Measurements from ENCODE around the gene SRRM2.

Gene SRRM2

DNA sequence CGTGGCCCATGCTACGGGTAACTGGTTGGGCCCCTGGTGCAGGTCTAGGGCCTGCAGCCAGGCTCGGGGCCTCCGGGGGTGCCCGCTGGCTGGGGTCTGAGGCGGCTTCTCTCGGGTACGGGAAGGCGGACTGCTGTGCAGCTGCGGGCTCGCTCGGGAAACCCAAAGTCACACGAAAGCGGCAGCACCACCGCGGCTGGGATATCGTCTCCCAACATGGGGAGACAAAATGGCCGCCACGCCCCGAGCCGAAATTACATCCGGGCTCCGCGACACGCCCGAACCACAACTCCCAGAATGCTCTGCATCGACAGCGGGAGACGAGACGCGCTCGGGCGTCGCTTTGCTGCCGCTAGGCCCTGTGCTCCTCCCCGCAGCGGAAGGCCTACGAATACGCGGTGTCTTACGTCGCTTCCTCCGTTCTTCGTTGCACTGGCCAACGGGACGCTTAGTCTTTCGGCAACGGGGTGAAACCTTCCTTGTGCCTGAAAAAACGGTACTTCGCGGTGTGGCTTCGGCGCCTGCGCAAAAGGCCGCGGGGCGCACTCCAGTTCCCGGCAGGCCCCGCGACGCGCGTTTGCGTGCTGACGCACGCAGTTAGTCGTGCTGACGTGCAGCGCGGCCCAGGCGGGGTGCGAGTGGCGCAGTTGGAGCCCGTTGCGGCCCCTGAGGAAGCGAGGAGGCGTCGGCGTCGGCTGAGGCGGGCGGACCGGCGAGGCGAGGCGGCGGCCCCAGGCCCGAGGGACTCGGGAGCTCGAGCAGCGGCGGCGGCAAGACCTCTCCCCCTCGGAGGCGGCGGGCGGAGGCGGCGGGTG, at the start of gene SRRM2:
Gene SRRM2 (plus strand): TSS at position 604 of the 815 bp plus-strand sequence. CDS start 3,727 bp downstream, outside the sequence.
- peak; percentile 96 for DNase-seq (ENCODE audit: low read depth, low spot score)

DNA sequence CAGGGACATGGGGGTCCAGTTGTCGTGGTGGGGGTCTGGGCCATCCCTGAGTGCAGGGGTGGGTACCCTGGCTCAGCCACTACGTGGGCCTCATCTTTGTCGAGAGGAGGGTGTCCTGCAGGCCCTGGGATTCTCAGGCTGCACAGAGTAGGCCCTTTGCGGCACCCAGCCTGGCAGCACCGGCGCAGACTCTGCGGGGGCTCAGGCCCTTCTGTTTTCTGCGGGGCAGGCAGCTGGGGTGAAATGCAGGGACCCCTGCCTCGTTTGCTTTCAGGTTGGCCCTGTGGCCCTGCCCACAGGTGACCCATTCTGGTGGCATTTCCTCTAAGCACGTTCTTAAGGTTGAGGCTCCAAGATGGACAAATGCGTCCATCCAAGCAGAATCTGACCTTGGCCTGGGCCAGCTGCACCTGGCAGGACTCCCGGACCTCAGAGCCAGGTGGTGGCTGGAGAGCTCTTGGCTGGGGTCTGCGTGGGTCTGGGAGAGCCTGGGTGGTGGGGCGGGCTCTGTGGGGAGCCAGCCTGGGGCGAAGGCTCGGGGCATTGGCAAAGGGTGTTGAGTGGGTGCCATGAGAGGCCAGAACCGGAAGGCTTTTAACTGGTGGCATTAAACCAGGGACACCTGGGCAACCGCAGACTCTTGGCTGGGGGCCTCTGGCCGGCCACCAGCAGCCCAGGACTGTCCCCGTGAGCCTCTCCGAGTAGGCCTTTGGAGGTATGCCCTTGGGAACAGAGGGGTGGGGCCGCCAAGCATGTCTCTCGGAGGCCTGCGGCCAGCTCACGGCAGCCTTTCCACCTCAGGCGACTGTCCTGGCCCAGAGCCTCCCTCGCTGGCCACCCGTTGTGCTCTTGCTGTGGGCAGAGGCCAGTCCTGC, 49.3 kb upstream of the SRRM2 start:
- DNase-seq (ENCODE audit: low read depth, low spot score) = no peak

DNA sequence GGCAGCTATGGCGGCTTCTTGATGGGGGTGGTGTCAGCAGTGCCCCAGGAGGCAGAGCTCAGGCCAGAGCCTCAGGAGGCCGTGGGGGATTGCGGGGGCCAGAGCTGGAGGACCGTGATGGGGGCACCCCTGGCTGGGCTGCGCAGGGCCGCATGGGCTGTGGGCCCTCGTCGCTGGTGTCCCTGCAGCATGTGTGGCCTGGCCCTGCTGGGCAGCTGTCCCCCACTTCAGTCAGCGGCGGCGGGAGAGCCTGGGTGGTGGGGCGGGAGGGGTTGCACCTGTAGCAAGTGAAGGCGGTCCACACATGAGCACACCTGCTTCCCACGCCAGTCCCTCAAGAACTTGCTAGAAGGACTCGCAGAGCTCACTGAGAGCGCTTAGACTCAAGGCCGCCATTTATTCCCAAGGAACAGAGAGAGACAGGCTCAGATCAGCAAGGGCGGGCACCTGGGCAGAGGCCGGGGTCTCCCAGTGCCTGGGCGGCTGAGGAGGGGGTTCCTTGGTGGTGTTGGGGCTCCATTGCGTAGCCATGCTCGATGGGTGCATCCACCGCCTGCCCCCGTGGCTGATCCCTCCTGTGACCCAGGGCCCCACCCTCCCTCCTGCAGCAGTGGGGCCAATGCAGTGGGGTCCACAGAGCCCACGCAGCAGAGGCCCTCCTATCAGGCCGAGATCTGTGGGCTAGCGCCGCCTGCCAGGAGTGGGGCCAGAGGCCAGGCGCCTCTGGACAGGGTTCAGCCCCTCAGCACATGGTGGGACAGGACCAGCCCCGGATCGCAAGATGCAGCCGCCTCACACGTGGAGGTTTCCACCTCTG, 48.1 kb upstream of the SRRM2 start:
- DNase-seq (ENCODE audit: low read depth, low spot score) = no peak

GRCh38 chr16:2704983-2705275, 47.5 kb upstream of the SRRM2 start:
- DNase-seq (ENCODE audit: low read depth, low spot score) = no peak

DNA sequence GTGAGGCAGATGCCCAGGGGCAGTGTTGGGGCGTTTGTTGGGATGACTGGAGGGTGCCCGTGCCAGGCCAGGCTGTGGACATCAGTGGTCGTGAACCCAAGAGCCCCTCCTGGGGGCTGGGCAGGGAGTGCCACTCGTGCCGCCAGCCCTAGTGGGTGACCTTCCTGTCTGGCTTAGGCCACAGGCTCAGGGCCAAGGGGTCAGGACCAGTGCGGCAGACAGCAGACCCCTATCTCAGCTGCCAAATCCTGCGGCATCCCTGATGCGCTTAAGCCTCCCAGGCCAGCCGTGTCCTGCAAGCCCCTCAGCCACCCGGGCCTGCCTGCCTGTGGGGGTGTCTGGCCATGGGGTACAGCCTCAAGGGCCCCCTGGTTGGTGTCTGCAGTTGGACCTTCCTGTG, 47.1 kb upstream of the SRRM2 start:
- no peak for DNase-seq (ENCODE audit: low read depth, low spot score)

DNA sequence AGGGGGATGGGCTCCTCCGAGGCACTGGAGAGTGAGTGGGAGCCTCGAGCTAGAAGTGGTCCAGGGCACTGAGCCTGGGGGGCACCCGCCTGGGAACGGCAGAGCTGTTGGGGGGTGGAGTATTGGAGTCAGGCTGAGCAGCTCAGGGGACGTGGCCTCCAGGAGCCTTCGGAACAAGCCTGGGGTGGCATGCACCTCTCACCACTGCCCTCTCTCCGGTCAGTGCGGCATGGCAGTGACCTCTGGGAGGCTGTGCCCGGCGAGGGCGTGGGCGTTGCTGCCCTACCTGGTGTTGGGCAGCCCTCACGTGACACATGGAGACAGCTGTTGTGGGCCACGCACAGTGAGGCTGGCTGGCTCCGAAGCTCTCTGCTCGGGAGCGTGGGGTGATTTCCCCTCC, 46.4 kb upstream of the SRRM2 start:
- no peak for DNase-seq (ENCODE audit: low read depth, low spot score)

GRCh38 chr16:2706611-2707311, 45.7 kb upstream of the SRRM2 start:
- DNase-seq (ENCODE audit: low read depth, low spot score) = no peak

- no peak for DNase-seq (ENCODE audit: low read depth, low spot score)
Observed at GRCh38 chr16:2707368-2708289, 44.8 kb upstream of the SRRM2 start.

GRCh38 chr16:2708290-2708639, 44.2 kb upstream of the SRRM2 start:
- DNase-seq (ENCODE audit: low read depth, low spot score) = no peak

DNA sequence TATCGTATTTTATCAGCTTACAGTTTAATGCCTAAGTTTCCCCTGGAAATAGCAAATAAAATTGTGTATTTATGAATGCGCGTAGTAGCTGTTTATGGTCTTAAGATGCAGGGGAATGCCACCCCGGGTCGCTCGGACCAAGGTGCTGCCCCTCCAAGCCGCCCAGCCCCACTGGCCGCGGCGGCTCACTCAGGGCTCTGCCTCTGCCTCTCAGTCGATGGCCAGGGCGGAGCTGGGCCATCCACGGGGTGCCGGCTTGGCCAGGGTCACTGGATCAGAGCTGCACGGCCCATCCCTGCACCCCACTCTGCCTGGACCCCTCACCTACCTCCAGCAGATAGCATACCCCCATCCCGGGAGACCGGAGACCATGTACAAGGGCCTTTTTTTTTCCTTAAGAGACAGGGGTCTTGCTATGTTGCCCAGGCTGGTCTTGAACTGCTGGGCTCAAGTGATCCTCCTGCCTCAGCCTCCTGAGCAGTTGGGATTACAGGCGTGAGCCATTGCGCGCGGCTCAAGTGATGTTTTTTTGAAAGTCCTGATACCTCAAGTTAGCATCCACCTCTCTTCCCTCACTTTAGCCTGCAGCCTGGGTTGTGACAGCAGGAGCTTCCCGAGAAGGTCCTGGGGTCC, 43.4 kb upstream of the SRRM2 start:
- no peak for DNase-seq (ENCODE audit: low read depth, low spot score)

- no peak for DNase-seq (ENCODE audit: low read depth, low spot score)
Observed at GRCh38 chr16:2709588-2709984, 42.9 kb upstream of the SRRM2 start.

DNA sequence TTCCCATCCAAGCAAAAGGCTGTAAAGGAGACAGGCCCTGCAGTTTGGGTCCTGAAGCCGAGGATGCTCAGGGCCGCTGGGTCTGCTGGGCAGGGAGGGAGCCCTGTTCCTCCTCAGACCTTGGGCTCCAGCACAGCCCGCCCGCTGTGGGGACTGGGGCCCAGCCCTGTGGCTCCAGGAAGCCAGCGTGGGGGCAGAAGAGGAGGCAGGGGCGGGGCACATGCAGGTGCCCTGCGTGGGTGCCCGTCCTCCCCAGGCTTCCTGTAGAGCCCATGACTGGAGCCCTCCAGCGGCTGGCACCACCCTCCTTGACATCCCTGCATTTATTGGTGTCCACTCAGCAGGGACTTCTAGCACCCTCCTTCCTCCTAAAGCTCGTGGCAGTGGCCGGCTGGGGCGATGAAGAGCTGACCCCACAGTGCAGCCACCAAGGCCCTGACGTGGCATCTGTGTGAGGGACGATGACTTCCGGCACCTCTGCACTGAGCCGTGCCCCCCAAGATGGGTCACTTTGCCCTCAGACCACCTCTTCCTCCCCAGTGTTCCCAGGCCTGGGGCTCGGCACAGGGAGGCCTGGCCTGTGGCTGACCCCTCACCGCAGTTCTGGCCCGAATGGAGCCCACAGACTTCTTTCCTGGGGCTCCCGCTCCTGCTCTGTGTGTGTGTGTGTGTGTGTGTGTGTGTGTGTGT, 42.3 kb upstream of the SRRM2 start:
- no peak for DNase-seq (ENCODE audit: low read depth, low spot score)

- no peak for DNase-seq (ENCODE audit: low read depth, low spot score)
Observed at GRCh38 chr16:2710711-2711231, 41.7 kb upstream of the SRRM2 start.

GRCh38 chr16:2711370-2712062, 40.9 kb upstream of the SRRM2 start:
- no peak for DNase-seq (ENCODE audit: low read depth, low spot score)

DNA sequence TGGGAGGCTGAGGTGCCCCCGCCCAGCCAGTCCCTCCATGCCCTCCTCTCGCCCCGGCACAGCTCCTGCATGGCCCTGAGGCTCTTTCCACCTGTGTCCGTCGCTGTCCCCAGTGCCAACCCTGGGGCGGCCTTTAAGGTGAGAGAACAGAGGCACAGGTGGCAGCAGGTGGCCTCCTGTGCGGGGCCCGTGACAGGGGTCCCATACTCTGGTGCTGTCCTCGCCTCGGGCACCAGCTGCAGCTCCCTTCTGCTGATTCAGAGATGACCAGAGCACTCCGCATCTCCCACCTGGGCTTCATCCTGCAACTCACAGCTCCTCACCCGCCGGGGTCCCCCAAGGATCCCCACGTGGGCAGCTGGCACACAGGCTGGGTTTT, 40.4 kb upstream of the SRRM2 start:
- no peak for DNase-seq (ENCODE audit: low read depth, low spot score)

DNA sequence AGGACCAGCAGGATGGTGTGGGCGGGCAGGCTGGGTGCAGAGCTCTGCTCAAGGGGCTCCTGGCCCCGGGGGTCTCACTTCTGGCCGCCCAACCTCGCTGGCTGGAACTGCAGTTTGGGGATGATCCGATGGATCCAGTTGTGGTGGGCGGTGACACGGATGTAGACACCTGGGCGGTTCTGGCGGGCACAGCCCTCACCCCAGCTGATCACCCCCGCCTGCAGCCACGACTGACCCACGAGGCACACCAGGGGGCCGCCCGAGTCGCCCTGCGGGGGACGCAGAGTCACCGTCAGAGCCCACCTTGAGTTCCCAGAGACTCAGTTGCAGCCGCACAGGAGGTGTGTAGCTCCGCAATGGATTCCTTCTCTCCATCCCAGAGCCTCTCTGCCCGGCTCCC, 39.9 kb upstream of the SRRM2 start:
- no peak for DNase-seq (ENCODE audit: low read depth, low spot score)

GRCh38 chr16:2713523-2713922, 38.9 kb upstream of the SRRM2 start:
- DNase-seq (ENCODE audit: low read depth, low spot score) = no peak

DNA sequence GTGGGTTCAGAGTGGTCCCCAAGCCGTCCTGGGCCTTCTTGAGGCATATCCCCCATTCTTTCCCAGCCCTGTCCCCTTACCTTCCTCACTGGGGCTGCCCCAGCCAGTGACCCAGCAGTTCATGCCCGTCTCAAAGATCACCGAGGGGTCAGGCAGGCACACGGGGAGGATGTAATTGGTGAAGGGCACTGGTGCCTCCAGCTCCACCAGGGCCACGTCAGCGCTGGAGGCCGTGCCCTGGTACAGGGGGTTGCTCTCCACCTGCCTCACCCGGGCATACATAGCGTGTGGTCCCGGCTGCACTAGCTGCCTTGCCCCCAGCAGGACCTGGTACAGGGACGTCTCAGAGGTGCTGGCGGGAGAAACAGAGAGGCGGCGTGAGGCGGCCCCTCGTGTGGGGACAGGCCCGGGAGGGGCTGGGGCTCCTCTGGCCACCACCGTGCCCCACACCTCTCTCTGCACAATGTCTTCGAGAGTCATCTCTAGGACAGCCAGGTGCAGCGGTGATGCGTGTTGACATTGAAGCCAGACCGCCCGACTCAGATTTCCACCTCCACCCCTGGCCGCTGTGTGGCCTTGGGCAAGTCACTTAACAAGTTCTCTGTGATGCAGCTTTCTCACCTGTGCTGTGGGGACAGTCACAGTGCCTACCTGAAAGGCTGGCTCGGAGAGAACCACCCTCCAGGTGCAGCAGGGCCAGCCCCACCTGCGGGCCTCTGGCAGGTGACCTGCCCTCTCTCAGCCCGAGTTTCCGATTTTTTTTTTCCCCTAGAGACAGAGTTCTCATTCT, 38.3 kb upstream of the SRRM2 start:
- DNase-seq (ENCODE audit: low read depth, low spot score) = no peak

All from smooth muscle cell of the brain vasculature (primary cell).